ENCODE data around the gene SLC16A1.

GRCh38 chr1:112988367-112988766, 32.4 kb upstream of the SLC16A1 start:
- no peak for TF ChIP-seq POLR2A (IDR thresholded peaks at IDR 0.05; ENCODE audit: low read depth, low read length)
- no peak for TF ChIP-seq POLR2AphosphoS5 (IDR thresholded peaks at IDR 0.05; ENCODE audit: low read depth, low read length)
- no peak for TF ChIP-seq TAF1 (IDR thresholded peaks at IDR 0.05; ENCODE audit: low read depth, low read length)
- no peak for TF ChIP-seq SPI1 (IDR thresholded peaks at IDR 0.05; ENCODE audit: low read depth, low read length)
- TF ChIP-seq PAX5 (IDR thresholded peaks at IDR 0.05; ENCODE audit: insufficient read depth, low read length, severe bottlenecking): no peak
- no peak for TF ChIP-seq POU2F2 (IDR thresholded peaks at IDR 0.05; ENCODE audit: low read depth, low read length)

Data from GM12891 (cell line).